HEK293 (cell line): ENCODE measurements around the gene UQCC3.

Experiments used
- CTCF ChIA-PET: fragments of 350-600 bp; formaldehyde crosslinking; extraction: SDS; loops from one replicate; lab custom pipeline; 2021; ENCODE audit warnings: antibody characterized with exemption; lab: Yijun Ruan, JAX
- POLR2A ChIA-PET: fragments of 300-600 bp; formaldehyde crosslinking; extraction: SDS; loops from one replicate; lab custom pipeline; 2020; ENCODE audit warnings: antibody characterized with exemption, inconsistent platforms; lab: Yijun Ruan, JAX
- H3K27ac ChIP-seq: fragments of 200-500 bp; sonication (Bioruptor generic); 2 replicates; pipeline ENCODE4 v1.5.1; 2014; ENCODE audit warnings: low read depth, low read length, control low read depth, inconsistent platforms; ENCODE audit errors: extremely low read depth
- H3K36me3 ChIP-seq, 2 experiments: fragments of 200-500 bp in 1 of 2; sonication (Bioruptor generic) in 1 of 2; 1 replicate in 1 of 2; 2 replicates in 1 of 2; pipeline ENCODE4 v1.5.1; 2014 to 2017; ENCODE audit warnings: inconsistent platforms in 2 of 2, low read length in 2 of 2; ENCODE audit not compliant: control insufficient read depth in 2 of 2, insufficient read depth in 1 of 2
- H3K4me1 ChIP-seq: fragments of 200-500 bp; sonication (Bioruptor generic); 2 replicates; pipeline ENCODE4 v1.5.1; 2014; ENCODE audit warnings: mild to moderate bottlenecking, low read length, inconsistent platforms; ENCODE audit not compliant: control insufficient read depth, insufficient read depth
- H3K4me3 ChIP-seq: 2 replicates; pipeline ENCODE4 v1.5.1; 2011; ENCODE audit warnings: low read depth, mild to moderate bottlenecking, control low read depth, low read length, moderate library complexity
- H3K9me3 ChIP-seq: fragments of 200-500 bp; sonication (Bioruptor generic); 2 replicates; pipeline ENCODE4 v1.5.1; 2014; ENCODE audit warnings: low read depth, low read length, inconsistent platforms; ENCODE audit not compliant: control insufficient read depth, insufficient read depth
- KLF9 ChIP-seq: fragments of 450-650 bp; formaldehyde crosslinking; IDR thresholded peaks from 2 replicates; pipeline ENCODE4 v1.5.1; 2016; ENCODE audit warnings: missing biosample characterization, missing genetic modification characterization, low read depth
- SCRT2 ChIP-seq: fragments of 450-650 bp; formaldehyde crosslinking; IDR thresholded peaks from 2 replicates; pipeline ENCODE4 v1.5.1; 2016; ENCODE audit warnings: missing biosample characterization, missing genetic modification characterization
- YY2 ChIP-seq: fragments of 450-650 bp; formaldehyde crosslinking; IDR thresholded peaks from 2 replicates; pipeline ENCODE4 v1.5.1; 2016; ENCODE audit warnings: missing biosample characterization, missing genetic modification characterization
- ZBTB21 ChIP-seq: fragments of 450-650 bp; formaldehyde crosslinking; IDR thresholded peaks from 2 replicates; pipeline ENCODE4 v1.5.1; 2017; ENCODE audit warnings: missing biosample characterization, missing genetic modification characterization
- ZNF138 ChIP-seq: fragments of 450-650 bp; formaldehyde crosslinking; IDR thresholded peaks from 2 replicates; pipeline ENCODE4 v1.5.1; 2016; ENCODE audit warnings: missing biosample characterization, missing genetic modification characterization, borderline replicate concordance
- ZNF266 ChIP-seq: fragments of 450-650 bp; formaldehyde crosslinking; IDR thresholded peaks from 2 replicates; pipeline ENCODE4 v1.5.1; 2016; ENCODE audit warnings: missing biosample characterization, missing genetic modification characterization, low read depth
- ZNF292 ChIP-seq: fragments of 450-650 bp; formaldehyde crosslinking; IDR thresholded peaks from 2 replicates; pipeline ENCODE4 v1.5.1; 2016; ENCODE audit warnings: low read depth, missing biosample characterization, missing genetic modification characterization, borderline replicate concordance
- ZNF302 ChIP-seq: fragments of 450-650 bp; formaldehyde crosslinking; IDR thresholded peaks from 2 replicates; pipeline ENCODE4 v1.5.1; 2016; ENCODE audit warnings: missing biosample characterization, missing genetic modification characterization, low read depth
- ZNF335 ChIP-seq: fragments of 450-650 bp; formaldehyde crosslinking; conservative IDR thresholded peaks from 2 replicates; pipeline ENCODE4 v1.5.1; 2016; ENCODE audit warnings: missing biosample characterization, missing genetic modification characterization
- ZNF341 ChIP-seq: fragments of 450-650 bp; formaldehyde crosslinking; IDR thresholded peaks from 2 replicates; pipeline ENCODE4; 2016; ENCODE audit warnings: low read depth, missing biosample characterization, missing genetic modification characterization
- ZNF354C ChIP-seq: fragments of 450-650 bp; formaldehyde crosslinking; IDR thresholded peaks from 2 replicates; pipeline ENCODE4 v1.5.1; 2016; ENCODE audit warnings: missing biosample characterization, missing genetic modification characterization, low read depth, borderline replicate concordance
- ZNF366 ChIP-seq: fragments of 450-650 bp; formaldehyde crosslinking; conservative IDR thresholded peaks from 2 replicates; pipeline ENCODE4 v1.5.1; 2016; ENCODE audit warnings: missing biosample characterization, missing genetic modification characterization
- ZNF423 ChIP-seq: fragments of 450-650 bp; formaldehyde crosslinking; IDR thresholded peaks from 2 replicates; pipeline ENCODE4 v1.5.1; 2016; ENCODE audit warnings: missing biosample characterization, missing genetic modification characterization
- ZNF514 ChIP-seq: fragments of 450-650 bp; formaldehyde crosslinking; IDR thresholded peaks from 2 replicates; pipeline ENCODE4 v1.5.1; 2016; ENCODE audit warnings: missing biosample characterization, missing genetic modification characterization
- ZNF530 ChIP-seq: fragments of 450-650 bp; formaldehyde crosslinking; IDR thresholded peaks from 2 replicates; pipeline ENCODE4 v1.5.1; 2016; ENCODE audit warnings: low read depth, missing biosample characterization, missing genetic modification characterization
- ZNF560 ChIP-seq: fragments of 450-650 bp; formaldehyde crosslinking; IDR thresholded peaks from 2 replicates; pipeline ENCODE4 v1.5.1; 2017; ENCODE audit warnings: missing biosample characterization, missing genetic modification characterization, borderline replicate concordance
- ZNF629 ChIP-seq: fragments of 450-650 bp; formaldehyde crosslinking; IDR thresholded peaks from 2 replicates; pipeline ENCODE4 v1.5.1; 2017; ENCODE audit warnings: missing biosample characterization, missing genetic modification characterization
- ZNF660 ChIP-seq: fragments of 450-650 bp; IDR thresholded peaks from 2 replicates; pipeline ENCODE4 v1.5.1; 2018; ENCODE audit warnings: missing biosample characterization, mild to moderate bottlenecking, missing genetic modification characterization
- ZNF670 ChIP-seq: fragments of 450-650 bp; formaldehyde crosslinking; IDR thresholded peaks from 2 replicates; pipeline ENCODE4 v1.5.1; 2016; ENCODE audit warnings: missing biosample characterization, missing genetic modification characterization, low read depth
- ZSCAN18 ChIP-seq: fragments of 450-650 bp; formaldehyde crosslinking; IDR thresholded peaks from 2 replicates; pipeline ENCODE4 v1.5.1; 2016; ENCODE audit warnings: missing biosample characterization, missing genetic modification characterization
- ZSCAN30 ChIP-seq: fragments of 450-650 bp; IDR thresholded peaks from 2 replicates; pipeline ENCODE4 v1.5.1; 2018; ENCODE audit warnings: missing biosample characterization, mild to moderate bottlenecking, missing genetic modification characterization, moderate library complexity
- TF ChIP-seq, protein P1 (sequence below): fragments of 450-650 bp; formaldehyde crosslinking; IDR thresholded peaks from 2 replicates; pipeline ENCODE4 v1.5.1; 2017; ENCODE audit warnings: missing biosample characterization, missing genetic modification characterization
- TF ChIP-seq, protein P2 (sequence below): fragments of 450-650 bp; formaldehyde crosslinking; IDR thresholded peaks from 2 replicates; pipeline ENCODE4 v1.5.1; 2016; ENCODE audit warnings: missing biosample characterization, missing genetic modification characterization

Gene UQCC3

GRCh38 chr11:62671608-62672389 is at the start of gene UQCC3, which contains the start of gene LBHD1 (continued):
- no peak for TF ChIP-seq ZNF302 (tag by site-specific recombination)
- peak; percentile 84 for TF ChIP-seq ZNF660 (tag by site-specific recombination)
- TF ChIP-seq, protein P1, sequence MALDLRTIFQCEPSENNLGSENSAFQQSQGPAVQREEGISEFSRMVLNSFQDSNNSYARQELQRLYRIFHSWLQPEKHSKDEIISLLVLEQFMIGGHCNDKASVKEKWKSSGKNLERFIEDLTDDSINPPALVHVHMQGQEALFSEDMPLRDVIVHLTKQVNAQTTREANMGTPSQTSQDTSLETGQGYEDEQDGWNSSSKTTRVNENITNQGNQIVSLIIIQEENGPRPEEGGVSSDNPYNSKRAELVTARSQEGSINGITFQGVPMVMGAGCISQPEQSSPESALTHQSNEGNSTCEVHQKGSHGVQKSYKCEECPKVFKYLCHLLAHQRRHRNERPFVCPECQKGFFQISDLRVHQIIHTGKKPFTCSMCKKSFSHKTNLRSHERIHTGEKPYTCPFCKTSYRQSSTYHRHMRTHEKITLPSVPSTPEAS (tag by site-specific recombination) = no peak
- no peak for TF ChIP-seq ZBTB21 (tag by site-specific recombination)
- TF ChIP-seq, protein P2, sequence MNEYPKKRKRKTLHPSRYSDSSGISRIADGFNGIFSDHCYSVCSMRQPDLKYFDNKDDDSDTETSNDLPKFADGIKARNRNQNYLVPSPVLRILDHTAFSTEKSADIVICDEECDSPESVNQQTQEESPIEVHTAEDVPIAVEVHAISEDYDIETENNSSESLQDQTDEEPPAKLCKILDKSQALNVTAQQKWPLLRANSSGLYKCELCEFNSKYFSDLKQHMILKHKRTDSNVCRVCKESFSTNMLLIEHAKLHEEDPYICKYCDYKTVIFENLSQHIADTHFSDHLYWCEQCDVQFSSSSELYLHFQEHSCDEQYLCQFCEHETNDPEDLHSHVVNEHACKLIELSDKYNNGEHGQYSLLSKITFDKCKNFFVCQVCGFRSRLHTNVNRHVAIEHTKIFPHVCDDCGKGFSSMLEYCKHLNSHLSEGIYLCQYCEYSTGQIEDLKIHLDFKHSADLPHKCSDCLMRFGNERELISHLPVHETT (tag by site-specific recombination) = peak; percentile 62; the same call in 1 of the 2 replicates
- TF ChIP-seq ZNF629 = peak; percentile 50; the same call in 1 of the 2 replicates
- TF ChIP-seq SCRT2 (tag by site-specific recombination) = peak; percentile 99
- peak; percentile 58; the same call in 1 of the 2 replicates for TF ChIP-seq ZSCAN30
- TF ChIP-seq ZNF341 = peak; percentile 77
- no peak for TF ChIP-seq ZNF366 (tag by site-specific recombination)
- TF ChIP-seq KLF9 (tag by site-specific recombination) = no peak; the same call in 1 of the 2 replicates
- no peak for TF ChIP-seq ZSCAN18 (tag by site-specific recombination)
- no peak for TF ChIP-seq ZNF138 (tag by site-specific recombination)
- no peak for TF ChIP-seq ZNF560 (tag by site-specific recombination)
- TF ChIP-seq ZNF292 = no peak
- no peak for TF ChIP-seq ZNF514 (tag by site-specific recombination)
- TF ChIP-seq ZNF670 (tag by site-specific recombination) = no peak
- TF ChIP-seq YY2 (tag by site-specific recombination) = peak; percentile 51; the same call in 1 of the 2 replicates
- peak; percentile 30; the same call in 1 of the 2 replicates for TF ChIP-seq ZNF423 (tag by site-specific recombination)
- TF ChIP-seq ZNF266 = no peak
- TF ChIP-seq ZNF354C = no peak
- TF ChIP-seq, all 188 proteins: peak for 43

GRCh38 chr11:62622476-62623089 is 48.9 kb upstream of the UQCC3 start:
- POLR2A ChIA-PET = interaction anchor here (0.6 to 6.0 kb wide), 29 partner anchors 9 to 233 kb away, joined by 3 to 109 read pairs (median 5); partner anchors contain the start of genes C11orf98, CSKMT, EEF1G and EML3
- Histone ChIP-seq H3K36me3 (peaks cover 5 to 37% of the 10 kb centered on the region in 2 experiments), H3K27ac (peak overlapping the region; percentile 40), H3K4me3 (no peak overlapping the region), H3K4me1 (no peaks in the 10 kb centered on the region), H3K9me3 (no peaks in the 10 kb centered on the region)
- CTCF ChIA-PET = interaction anchor here (0.6 to 2.5 kb wide), 3 partner anchors 12 to 63 kb away, joined by 3 to 18 read pairs (median 6); no protein-coding TSS in a partner anchor
- TF ChIP-seq ZNF335 = peak; percentile 9
- TF ChIP-seq ZNF530 = no peak
